Adrenal gland (tissue), 5 donors: ENCODE data around the gene ARHGAP6.

ENCODE experiments used
- CTCF ChIP-seq, 6 experiments: fragments of 450-650 bp in 4 of 6; fragments of 200-600 bp in 2 of 6; sonication (generic) in 1 of 6; IDR thresholded peaks; 1 replicate in 5 of 6; 2 replicates in 1 of 6; pipeline versions ENCODE4 v1.5.1 to v1.8.0; 2016 to 2021; ENCODE audit warnings: antibody characterized with exemption in 6 of 6, mild to moderate bottlenecking in 2 of 6, moderate library complexity in 1 of 6
- POLR2A ChIP-seq, 2 donors: fragments of 450-650 bp; IDR thresholded peaks; one replicate each; pipeline ENCODE4 v1.6.1; 2017; ENCODE audit warnings: antibody characterized with exemption in 2 of 2, mild to moderate bottlenecking in 2 of 2, moderate library complexity in 1 of 2
- donor health status: DM: no; HTN: no; CAD: no.

- TF ChIP-seq CTCF (IDR thresholded peaks at IDR 0.05) (no peak), POLR2A (IDR thresholded peaks at IDR 0.05) (no peak)
Measured at GRCh38 chrX:11416600-11416999, 249.1 kb downstream of the ARHGAP6 start.
